ENCODE measurements around the gene THAP2.

GRCh38 chr12:71719647-71720370, 55.7 kb downstream of the THAP2 start:
- TF ChIP-seq FOXM1 (IDR thresholded peaks at IDR 0.05; ENCODE audit: borderline replicate concordance) (no peak), FOXK2 (IDR thresholded peaks at IDR 0.05) (no peak)
